ENCODE results near the gene POU3F3.

- TF ChIP-seq CTCF (IDR thresholded peaks at IDR 0.05) (no peak), ZFX (IDR thresholded peaks at IDR 0.05; ENCODE audit: borderline replicate concordance) (no peak)
These were observed 1.7 kb upstream of the POU3F3 start for GRCh38 chr2:104852090-104852666.
